HG03558 (cell line): ENCODE results near the gene COX7A1.
"Not testable (repeated sequence)": the region's sequence is repeated elsewhere in the genome, so short reads cannot be mapped to it uniquely, and the experiment has no call there.

Experiments used
- ATAC-seq: cut with Tn5 transposase; IDR thresholded peaks from one replicate; pipeline ENCODE4 v1.9.1; 2021; ENCODE audit warnings: moderate number of reproducible peaks; ENCODE audit not compliant: unreplicated experiment; ENCODE audit errors: extremely low read depth

COX7A1 gene

DNA sequence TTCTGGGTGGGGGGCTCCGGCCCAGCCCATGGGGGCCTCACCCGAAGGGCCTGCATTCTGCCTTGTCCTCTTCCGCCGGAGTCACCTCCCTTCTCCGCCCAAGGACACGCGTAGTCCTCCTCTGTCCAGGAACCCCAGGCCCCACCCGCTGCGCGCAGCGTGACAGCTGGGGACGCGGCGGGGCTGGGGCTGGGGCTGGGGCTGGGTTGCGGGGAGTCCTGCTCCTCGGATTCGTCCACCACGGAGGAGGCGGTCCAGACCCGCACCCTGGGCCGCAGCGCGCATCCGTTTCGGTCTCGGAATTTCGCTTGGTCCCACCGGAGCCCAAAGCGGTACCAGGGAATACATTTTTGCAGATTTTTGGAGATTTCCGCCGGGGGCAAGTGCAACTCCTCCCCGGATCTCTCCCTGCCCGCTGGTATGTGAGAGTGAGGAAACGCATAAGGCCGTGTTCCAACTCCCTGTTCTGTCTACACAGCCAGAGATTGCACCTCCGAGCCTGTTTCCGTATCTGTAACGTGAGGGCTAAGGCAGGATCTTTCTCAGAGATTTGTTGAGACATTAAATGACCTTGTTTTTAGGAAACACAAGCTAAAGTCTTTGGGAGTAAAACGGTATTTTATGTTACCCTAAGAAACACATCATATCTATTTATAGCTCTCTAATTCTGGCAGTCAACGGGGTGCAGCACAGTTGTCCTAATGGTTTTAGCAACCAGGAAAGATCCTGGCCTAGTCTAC lies at the start of gene COX7A1:
TSS of gene COX7A1 (minus strand) at position 96 of the 740 bp plus-strand sequence. CDS start at position 56, 40 bp downstream.
- no peak for ATAC-seq

DNA sequence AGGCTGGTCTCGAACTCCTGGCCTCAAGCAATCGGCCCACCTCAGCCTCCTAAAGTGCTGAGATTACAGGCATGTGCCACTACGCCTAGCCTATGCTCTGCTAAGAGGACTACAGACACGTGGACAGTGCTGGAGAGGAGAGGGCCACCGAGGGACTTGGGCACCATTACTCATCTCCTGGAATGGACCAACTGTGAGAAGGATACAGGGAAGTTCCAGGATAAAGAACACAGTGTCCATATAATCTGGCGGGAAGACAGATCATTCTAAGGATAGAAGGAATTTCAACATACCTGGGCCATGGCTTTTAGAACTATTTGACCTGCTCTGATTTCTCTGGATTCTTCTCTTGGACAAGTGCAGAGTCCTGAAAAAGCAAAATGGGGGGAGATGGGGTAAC lies 49.4 kb upstream of the COX7A1 start:
- no peak for ATAC-seq

DNA sequence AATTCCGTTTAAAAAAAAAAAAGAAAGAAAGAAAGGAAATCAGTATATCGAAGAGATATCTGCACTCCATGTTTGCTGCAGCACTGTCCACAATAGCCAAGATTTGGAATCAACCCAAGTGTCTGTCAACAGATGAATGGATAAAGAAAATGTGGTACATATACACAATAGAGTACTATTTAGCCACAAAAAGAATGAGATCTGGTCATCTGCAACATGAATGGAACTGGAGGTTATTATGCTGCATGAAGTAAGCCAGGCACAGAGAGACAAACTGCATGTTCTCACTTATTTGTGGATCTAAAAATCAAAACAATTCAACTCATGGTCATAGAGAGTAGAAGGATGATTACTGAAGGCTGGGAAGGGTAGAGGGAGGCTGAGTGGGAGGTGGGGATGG lies 45.9 kb upstream of the COX7A1 start:
- no peak for ATAC-seq

DNA sequence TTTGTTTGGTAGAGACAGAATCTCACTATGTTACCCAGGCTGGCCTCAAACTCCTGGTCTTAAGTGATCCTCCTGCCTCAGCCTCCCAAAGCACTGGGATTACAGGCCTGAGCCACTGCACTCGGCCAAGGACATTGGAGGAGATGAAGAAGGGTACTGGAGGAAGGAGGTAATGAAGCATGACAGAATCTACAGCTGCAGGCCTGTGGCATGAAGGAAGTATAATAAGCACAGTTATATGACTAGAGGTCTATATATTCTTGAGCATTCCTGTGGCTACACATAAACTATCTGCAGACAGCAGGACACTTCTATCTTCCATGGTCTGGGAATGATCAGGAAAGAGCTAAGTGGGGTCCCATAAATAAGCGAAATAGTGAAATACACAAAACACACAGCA lies 44.0 kb upstream of the COX7A1 start:
- no peak for ATAC-seq

DNA sequence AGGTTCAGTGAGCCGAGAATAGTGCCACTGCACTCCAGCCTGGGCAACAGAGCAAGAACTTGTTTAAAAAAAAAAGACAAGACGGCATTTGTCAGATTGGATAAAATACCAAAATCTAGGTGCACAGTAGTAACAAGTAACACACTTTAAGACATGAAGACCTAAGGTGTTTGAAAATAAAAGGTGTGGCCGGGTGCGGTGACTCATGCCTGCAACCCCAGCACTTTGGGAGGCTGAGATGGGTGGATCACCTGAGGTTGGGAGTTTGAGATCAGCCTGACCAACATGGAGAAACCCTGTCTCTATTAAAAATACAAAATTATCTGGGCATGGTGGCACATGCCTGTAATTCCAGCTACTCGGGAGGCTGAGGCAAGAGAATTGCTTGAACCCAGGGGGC lies 34.5 kb upstream of the COX7A1 start:
- ATAC-seq: not testable (repeated sequence)

DNA sequence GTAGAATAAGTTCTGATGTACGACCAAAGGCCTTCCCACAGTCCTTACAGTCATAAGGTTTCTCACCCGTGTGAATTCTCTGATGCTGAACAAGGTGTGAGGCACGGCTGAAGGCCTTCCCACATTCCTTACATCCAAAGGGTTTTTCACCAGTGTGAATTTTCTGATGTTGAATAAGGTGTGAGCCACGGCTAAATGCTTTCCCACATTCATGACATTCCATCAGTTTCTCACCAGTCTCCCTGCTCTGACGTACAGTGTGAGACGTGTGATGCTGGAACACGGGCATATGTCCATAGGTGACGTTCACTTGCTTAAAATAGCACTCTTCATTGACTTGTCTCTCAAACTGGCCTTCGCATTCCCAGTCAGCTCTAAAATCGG lies 31.0 kb upstream of the COX7A1 start:
- no peak for ATAC-seq

DNA sequence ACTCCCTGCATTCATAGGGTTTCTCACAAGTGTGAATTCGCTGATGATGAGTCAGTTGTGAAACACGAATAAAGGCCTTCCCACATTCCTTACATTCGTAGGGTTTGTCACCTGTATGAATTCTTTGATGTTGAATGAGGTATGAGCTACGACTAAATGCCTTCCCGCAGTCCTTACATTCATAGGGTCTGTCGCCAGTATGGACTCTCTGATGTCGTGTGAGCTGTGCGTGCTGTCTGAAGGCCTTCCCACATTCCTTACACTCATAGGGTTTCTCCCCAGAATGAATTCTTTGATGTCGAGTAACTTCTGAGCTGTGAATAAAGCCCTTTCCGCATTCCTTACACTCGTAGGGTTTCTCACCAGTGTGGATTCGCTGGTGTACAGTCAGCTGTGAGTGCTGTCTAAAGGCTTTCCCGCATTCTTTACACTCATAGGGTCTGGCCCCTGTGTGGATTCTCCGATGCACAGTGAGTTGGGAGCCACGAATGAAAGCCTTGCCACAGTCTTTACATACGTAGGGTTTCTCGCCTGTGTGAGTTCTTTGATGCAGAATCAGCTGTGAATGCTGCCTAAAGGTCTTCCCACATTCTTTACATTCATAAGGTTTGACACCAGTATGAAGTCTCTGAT lies 30.5 kb upstream of the COX7A1 start:
- no peak for ATAC-seq

DNA sequence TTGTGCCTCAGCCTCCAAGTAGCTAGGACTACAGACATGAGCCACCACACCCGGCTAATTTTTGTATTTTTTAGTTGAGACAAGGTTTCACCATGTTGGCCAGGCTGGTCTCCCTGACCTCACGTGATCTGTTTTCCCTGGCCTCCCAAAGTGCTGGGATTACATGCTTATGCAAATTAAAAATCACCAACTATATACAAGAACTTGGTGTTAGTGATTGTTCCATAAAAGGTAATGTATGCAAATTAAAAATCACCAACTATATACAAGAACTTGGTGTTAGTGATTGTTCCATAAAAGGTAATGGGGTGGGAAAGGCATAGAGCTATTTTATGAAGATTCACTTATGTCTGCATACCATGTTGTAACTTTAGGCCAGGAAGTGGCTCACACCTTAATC lies 26.8 kb upstream of the COX7A1 start:
- not testable (repeated sequence) for ATAC-seq

DNA sequence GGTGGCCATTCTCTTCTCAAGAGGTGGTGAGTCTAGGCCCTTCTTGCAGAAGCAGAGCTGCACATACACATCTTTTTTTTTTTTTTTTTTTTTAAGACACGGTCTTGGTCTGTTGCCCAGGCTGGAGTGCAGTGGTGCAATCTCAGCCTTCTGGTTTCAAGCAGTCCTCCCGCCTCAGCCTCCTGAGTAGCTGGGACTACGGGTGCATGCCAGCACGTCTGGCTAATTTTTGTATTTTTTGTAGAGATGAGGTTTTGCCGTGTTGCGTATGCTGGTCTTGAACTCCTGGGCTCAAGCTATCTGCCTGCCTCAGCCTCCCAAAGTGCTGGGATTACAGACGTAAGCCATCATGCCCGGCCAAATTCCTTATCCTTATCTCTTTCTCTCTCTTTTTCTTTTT lies 21.6 kb upstream of the COX7A1 start:
- ATAC-seq: not testable (repeated sequence)

DNA sequence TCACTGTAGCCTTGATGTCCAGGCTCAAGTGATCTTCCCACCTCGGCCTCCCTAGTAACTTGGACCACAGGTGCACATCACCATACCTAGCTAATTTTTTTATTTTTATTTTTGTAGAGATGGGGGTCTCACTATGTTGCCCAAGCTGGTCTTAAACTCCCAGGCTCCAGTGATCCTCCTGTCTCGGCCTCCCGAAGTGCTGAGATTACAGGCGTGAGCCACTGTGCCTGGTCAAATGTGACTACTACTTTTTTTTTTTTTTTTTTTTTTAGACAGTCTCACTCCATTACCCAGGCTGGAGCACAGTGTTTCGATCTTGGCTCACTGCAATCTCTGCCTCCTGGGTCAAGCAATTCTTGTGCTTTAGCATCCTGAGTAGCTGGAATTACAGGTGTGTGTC lies 20.6 kb upstream of the COX7A1 start:
- ATAC-seq: no peak

DNA sequence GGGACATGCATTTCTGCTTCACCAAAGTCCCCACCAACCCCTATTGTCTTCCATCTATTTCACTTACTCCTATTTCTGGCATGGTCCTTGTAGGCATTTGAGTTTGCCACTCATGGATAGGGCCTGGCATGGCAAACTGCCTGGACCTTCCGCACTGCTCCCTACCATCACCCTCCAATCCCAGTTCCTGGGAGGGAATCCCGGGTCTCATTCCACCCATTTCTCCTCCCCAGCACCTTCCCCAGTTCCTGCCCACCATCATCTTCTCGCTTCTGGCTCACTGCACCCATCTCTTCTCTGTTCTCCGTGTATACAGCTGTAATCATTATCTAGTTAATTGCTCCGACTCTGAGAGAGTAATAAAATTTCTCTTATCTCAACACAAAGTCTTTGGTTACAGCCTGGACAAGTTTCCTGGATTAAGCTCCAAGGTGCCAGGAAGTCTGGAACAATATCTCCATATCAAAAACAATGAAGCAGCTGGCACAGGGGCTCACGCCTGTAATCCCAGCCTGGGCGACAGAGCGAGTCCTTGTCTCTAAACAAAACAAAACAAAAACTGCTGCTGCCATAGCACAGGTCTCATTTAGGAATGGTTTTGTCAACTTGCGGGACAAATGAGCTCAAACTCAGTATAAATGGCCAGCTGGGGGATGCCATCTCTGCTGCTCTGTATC lies 17.0 kb upstream of the COX7A1 start:
- ATAC-seq: no peak

DNA sequence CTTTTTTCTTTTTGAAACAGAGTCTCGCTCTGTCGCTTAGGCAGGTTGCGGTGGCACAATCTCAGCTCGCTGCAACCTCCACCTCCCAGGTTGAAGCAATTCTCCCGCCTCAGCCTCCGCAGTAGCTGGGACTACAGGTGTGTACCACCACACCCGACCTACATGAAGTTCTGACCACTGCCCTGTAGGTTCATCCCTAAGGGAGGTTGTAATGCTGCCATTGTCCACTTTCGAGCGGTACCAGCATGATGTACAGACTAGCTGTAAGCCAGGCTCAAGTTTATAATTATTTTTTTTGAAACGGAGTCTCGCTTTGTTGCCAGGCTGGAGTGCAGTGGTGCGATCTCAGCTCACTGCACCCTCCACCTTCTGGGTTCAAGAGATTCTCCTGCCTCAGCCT lies 11.6 kb upstream of the COX7A1 start:
- ATAC-seq: no peak

DNA sequence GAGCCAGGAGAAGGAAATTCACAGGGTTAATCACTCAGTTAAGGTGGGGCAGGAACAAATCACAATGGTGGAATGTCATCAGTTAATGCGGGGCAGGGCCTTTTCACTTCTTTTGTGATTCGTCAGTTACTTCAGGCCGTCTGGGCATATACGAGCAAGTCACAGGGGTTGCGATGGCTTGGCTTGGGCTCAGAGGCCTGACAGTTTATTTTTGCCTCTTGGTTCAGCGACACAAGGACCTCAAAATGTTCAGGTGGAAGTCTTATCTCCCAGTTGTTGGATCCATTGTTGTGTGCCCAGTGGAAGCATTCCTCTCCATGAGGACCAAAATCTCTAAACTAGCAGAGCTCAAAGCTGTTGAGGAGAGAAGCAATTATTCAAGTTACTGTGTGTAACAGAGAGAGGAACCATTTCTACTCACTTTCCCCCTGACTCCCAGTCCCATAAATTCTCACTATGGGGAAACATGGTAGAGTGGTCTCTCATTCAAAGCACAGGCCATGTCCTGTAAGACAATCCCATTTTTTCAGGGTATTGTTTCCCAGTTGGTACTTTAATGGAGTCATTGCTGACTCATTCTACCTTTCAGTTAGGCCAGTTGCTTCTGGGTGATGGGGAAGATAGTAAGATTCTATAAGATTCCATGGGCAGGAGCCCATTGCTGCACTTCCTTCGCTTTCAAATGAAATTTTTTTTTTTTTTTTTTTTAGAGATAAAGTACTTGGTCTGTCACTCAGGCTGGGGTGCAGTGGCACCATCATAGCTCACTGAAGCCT lies 8.8 kb upstream of the COX7A1 start:
- no peak for ATAC-seq

DNA sequence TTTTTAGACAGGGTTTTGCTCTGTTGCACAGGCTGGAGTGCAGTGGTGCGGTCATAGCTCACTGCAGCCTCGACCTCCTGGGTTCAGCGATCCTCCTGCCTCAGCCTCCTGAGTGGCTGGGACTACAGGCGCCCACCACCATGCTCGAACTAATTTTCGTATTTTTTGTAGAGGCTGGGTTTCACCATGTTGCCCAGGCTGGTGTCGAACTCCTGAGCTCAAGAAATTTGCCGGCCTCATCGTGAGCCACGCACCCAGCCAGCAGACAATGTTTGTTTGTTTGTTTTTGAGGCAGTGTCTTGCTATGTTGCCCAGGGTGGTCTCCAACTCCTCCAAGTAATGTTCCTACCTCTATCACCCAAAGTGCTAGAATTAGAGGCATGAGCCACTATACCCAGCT lies 879 bp upstream of the COX7A1 start:
- no peak for ATAC-seq

DNA sequence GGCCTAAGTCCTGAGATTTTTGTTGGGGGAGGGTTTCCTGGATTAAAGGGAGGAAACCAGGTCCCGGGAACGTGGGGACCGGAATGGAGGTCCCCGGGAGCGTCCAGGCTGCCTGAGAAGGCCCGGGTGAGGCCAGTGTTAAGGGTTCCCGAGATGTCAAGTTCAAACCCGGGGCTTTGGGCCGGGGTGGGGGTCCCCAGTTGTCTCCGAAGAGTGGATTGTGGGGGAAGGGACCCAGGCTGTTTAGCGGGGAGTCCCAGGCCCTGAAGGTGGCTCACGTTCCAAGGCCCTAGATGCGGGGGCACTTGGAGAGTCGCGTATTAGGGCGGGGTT lies 262 bp downstream of the COX7A1 start:
- ATAC-seq: no peak

DNA sequence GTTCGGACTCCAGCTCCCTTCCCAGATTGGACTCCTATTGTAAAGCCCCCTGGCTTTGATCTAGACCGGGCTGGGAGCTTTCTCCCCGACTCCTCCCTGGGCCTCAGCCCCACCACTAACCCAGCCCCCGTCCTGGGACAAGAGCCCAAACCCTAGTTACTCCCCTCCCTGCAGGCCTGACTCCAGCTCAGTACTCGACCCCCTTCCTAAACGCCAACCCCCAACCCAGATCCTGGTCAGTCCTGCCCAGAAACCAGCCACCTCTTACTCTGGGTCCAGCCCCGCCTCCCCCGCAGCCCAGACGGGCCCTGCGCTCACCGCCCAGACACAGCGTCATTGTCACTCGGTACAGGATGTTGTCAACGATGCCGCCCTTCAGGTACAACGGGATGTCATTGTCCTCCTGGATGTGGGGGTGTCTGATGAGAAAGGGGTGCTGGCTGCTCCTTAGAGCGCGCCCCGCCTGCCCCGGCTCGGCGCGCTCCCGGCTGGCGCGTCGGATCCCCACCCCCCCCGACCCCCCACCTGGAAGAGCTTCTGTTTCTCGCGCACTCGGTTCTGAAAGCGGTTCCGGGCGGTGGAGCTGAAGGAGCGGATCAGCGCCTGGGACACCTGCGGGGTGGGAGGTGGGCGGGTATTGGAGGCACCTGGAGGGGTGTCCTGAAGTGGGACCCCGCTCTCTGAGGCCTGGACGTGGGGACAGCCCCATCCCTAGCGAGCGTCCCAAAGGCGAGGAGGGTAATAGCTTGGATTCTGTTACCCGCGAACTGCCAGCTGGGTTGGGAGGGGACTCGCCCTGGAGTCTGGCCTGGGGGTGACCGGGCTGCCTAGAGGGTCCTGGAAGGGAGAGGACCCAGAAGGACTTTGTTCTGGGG lies 866 bp downstream of the COX7A1 start:
- no peak for ATAC-seq

DNA sequence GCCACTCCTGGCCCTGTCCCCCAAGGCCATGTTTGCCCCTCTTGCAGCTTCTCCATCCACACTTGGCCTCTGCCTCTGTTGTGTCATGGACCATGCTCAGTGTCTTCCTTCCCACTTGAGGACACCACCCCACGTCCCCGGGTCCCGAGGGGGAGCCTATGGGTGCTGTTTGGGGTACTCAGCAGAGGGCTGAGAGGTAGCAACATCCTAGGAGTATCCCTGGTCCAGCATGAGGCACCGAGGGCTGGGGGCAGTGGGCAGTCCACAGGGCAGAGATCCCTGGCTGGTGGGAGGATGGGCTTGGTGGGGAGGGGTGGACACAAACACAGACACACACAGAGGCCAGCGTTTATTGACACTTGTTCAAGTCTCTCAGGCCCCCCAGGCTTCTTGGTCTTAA lies 1.7 kb downstream of the COX7A1 start:
- ATAC-seq: no peak

DNA sequence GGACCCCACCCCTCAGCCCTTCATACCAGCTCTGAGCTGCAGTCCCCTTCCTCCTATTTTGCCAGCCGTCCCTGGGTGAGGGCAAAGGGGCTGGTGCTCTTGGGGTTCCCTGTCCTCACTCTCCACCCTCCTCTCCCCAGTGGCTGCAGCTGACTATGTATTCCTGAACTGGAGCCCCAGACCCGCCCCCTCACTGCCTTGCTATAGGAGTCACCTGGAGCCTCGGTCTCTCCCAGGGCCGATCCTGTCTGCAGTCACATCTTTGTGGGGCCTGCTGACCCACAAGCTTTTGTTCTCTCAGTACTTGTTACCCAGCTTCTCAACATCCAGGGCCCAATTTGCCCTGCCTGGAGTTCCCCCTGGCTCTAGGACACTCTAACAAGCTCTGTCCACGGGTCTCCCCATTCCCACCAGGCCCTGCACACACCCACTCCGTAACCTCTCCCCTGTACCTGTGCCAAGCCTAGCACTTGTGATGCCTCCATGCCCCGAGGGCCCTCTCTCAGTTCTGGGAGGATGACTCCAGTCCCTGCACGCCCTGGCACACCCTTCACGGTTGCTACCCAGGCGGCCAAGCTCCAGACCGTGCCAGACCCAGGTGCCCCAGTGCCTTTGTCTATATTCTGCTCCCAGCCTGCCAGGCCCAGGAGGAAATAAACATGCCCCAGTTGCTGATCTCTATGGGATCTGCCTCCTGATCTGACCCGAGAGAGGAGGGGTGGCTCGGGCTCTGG lies 2.4 kb downstream of the COX7A1 start:
- no peak for ATAC-seq

DNA sequence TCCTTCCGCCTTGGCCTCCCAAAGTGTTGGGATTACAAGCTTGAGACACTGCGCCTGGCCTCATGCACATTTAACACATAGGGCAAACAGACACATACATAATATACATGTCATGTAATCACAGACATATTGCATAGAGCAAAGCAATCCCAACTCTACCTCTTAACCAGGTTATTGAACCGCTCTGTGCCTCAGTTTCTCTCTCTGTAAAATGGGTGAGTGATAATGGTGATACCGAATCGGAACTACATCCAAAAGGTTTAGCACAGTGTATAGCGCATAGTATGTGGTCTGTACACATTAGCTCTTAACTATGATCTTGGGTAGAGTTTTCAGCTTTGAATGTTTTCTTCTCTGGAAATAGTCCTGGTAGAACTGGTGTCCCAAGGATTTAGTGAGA lies 7.6 kb downstream of the COX7A1 start:
- no peak for ATAC-seq
